NOMO-1 treated with DMSO at 0.1 percent for 48 hours (cell line): ENCODE data around the gene DPP4.
A peak's percentile ranks its signal among the peaks of the same experiment; 100 is the strongest.

Experiments
- DNase-seq: peaks from one replicate; lab custom pipeline; 2025; ENCODE audit not compliant: unreplicated experiment; lab: John Stamatoyannopoulos, UW

The DPP4 gene

GRCh38 chr2:162073888-162074631 lies at the start of gene DPP4:
TSS of gene DPP4 (minus strand) at chr2:162074215. CDS start at chr2:162073981, 234 bp downstream.
- DNase-seq: peak; percentile 24

DNA sequence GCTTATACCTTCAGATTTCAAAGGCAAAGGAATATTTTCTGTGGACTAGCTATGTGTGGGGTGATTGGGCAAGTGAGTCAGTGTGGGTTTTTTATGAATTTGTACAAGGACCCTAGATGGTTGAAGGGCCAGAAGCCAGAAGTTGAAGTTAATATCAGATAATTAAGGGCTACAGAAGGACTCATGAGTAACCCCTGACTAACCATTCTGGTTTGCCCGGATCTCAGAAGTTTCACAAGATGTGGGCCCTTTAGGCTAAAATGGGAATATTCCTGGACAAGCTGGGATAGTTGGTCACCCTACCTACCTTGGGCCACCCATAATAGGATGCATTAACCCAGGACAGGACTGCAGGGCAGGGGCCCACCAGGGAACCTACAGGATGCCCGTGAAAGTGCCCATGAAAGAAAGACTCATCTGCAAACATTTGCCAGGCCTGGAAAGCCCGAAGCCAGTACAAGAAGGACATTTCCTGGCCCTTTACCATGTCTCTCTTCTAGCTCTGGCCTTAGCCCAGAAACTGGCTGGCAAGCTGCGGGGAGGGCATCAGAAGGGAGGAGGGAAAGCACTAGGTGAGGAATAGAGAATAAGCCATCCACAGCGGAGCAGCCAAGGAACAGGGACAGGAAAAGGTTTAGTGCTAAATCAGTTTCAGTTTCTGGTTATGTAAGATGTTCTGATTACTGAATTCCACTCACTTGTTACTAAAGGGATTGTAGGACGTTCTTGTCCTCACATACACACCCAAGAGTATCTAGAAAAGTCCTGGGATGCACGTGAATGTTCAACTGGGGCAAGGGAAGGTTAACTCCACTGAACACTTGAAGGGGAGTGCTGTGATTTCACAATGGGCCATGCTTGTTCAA lies 44.4 kb upstream of the DPP4 start:
- DNase-seq: no peak

GRCh38 chr2:162116352-162116751 lies 42.3 kb upstream of the DPP4 start:
- no peak for DNase-seq

DNA sequence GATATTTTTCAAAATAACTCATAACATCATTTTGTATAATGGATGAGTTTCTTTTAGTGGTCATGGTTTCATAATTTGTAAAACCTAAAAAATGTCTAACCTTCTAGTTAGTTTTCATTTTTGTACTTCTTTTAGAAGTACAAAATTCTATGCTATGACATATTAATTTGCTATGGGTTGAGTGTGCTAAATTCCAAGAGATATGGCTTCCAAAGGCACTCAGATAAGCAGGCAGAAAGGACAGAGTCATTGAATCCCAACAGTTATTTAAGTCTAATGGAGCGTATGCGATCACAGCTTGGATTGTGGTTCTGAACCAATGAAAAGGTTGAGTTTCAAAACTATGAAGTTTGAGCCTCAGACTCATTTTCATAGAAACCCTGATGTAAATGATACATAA lies 41.1 kb upstream of the DPP4 start:
- DNase-seq: no peak

- DNase-seq: peak; percentile 35
Measured at GRCh38 chr2:162114271-162114670, 40.3 kb upstream of the DPP4 start.

- peak; percentile 84 for DNase-seq
Measured at GRCh38 chr2:162113776-162114168, 39.8 kb upstream of the DPP4 start.

GRCh38 chr2:162113088-162113775 lies 39.2 kb upstream of the DPP4 start:
- DNase-seq: no peak

GRCh38 chr2:162111958-162112850 lies 38.2 kb upstream of the DPP4 start:
- peak; percentile 30 for DNase-seq

DNA sequence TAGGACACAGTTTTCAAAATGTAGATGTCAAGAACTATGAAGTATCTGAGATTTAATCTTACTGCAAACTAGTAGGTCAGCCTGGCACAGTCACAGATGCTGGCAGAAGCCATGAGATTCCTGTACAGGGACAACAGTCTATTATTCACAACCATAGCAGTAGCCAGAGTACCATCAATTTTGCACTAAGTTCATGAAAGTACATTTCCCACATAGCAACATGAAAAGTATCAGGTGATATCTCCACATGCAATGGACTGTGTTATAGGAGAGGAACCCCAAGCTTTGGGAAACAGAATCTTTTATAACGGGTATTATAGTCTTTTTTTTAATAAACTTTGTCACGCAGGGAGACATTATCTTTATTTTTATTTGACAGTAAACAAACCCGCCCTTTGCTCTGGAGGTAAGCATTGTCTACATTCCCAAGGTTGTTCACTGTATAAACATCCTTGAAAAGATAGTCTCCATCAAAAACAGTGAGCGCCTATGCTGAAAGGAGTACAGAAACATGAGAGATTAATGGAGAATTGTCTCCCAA lies 33.4 kb upstream of the DPP4 start:
- DNase-seq: no peak

- DNase-seq: no peak
Measured at GRCh38 chr2:162106746-162107145, 32.7 kb upstream of the DPP4 start.

DNA sequence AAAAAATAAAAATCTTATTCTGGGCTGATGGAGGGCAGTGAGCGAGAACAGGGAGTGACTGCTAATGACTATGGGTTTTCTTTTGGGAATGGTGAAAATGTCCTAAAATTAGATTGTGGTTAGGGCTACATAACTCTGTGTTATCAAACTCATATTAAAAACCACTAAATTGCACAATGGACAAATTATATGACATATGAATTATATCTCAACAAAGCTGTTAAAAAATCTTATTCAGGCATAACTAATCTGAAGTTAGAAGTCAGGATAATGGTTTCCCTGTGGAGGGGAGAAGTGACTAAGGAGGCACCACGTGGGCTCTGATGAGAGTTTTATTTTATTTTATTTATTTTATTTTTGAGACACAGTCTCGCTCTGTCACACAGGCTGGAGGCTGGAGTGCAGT lies 32.1 kb upstream of the DPP4 start:
- no peak for DNase-seq

- DNase-seq: no peak
Measured at GRCh38 chr2:162103443-162104009, 29.5 kb upstream of the DPP4 start.

DNA sequence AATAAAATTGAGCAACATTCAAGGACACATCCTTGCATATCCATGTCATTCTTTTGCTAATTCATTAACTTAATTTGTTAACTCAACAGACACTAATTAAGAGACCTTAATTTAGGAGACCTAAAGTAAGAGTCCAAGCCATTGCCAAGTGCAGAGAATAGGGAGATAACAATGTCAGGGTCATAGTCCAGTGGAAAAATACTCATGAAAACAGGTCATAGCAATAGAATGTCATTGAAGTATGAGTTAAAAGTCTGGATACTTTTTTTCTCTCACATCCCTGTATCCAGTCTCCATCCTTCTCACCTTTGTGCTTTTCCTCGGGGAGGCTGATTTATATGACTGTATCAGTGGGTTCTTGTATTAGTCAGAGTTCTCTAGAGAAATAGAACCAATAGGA lies 26.6 kb upstream of the DPP4 start:
- DNase-seq: no peak

DNA sequence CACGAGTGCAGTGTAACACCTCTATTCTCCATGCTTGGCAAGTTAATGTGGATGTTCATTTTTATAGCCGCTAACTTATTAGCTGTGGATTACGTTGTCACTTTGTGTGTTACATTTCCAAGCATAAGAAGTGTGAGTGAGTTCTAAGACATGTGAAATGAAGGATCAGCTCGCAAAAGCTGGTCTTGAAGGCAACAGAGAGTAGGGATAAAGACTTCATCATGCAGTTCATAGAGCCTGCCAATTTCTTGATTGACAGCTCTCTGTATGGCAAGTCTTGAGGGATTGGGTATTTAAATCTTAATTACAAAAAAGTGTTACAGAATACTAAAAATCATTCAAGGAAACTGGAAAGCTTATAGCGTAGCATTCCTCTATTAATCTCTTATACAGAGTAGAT lies 25.8 kb upstream of the DPP4 start:
- no peak for DNase-seq

GRCh38 chr2:162092658-162093556 lies 18.9 kb upstream of the DPP4 start:
- no peak for DNase-seq

DNA sequence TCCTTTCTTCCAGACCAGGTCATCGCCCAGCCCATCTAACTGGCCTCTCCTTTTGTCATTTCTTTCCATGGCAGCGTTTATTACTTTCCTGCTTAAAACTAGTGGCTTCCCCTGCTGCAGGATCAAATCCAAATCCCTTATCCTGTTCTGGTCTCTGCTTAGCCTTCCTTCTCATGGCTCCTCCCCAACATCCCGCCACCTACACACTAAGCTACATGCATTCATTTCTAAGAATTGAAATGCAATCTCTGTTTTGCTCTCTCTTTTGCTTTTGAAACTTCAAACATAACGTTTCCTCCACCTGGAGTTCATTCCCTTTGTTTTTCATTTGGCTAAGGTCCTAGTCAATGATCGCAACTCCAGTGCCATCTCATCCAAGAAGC lies 18.0 kb upstream of the DPP4 start:
- no peak for DNase-seq

DNA sequence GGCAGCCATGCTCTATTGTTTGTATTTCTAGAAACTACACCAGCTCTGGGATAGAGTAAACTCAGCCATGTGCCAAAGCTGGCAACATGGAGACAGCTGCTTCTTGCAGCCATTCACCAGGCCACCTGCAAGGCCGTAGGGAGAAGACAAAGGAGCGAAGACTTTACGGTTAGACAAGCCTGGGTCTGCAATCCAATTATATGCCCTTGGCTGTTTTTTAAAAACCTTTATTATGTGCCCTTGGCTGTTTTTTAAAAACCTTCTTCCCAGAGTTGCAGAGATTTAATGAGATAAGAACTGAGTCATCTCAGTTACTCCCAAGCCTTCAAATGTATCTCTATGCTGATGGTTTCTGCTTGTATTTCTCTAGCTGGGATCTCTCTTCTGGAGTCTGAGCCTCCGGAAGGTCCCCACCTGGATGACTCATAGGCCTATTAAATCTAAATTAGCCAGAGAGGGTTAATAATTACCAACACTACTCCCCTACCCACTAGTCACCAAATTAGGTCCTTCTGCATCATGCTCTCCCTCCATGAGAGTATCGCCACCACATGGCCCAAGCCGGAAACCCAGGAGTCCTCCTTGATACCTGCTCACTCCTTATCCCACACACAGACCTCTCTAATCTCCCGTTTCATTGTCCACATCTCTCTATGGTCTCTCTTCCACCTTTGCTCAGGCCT lies 17.5 kb upstream of the DPP4 start:
- DNase-seq: no peak

GRCh38 chr2:162090109-162090508 lies 16.1 kb upstream of the DPP4 start:
- DNase-seq: no peak

GRCh38 chr2:162086904-162087303 lies 12.9 kb upstream of the DPP4 start:
- no peak for DNase-seq
